SK-N-SH treated with all-trans-retinoic acid at 6 μM for 48 hours (cell line): ENCODE data around the gene NT5C.

ENCODE experiments used
- ARNTL ChIP-seq: fragments of 450-650 bp; formaldehyde crosslinking; IDR thresholded peaks from 2 replicates; pipeline ENCODE4 v1.5.0; 2020; ENCODE audit warnings: low read depth, mild to moderate bottlenecking, moderate library complexity, borderline replicate concordance
- CSRNP3 ChIP-seq: fragments of 250-450 bp; sonication (Bioruptor Pico); IDR thresholded peaks from 2 replicates; pipeline ENCODE4 v1.5.1; 2021; ENCODE audit warnings: mild to moderate bottlenecking, moderate library complexity
- GLIS3 ChIP-seq: fragments of 250-450 bp; sonication (Bioruptor Pico); IDR thresholded peaks from 2 replicates; pipeline ENCODE4 v1.5.0; 2020; ENCODE audit warnings: mild to moderate bottlenecking, moderate library complexity
- ISL1 ChIP-seq: fragments of 250-450 bp; sonication (Bioruptor Pico); IDR thresholded peaks from 2 replicates; pipeline ENCODE4 v2.1.2; 2022; ENCODE audit warnings: mild to moderate bottlenecking, moderate library complexity
- OSR1 ChIP-seq: fragments of 250-450 bp; sonication (Bioruptor Pico); IDR thresholded peaks from 2 replicates; pipeline ENCODE4 v1.8.0; 2022; ENCODE audit warnings: moderate library complexity, mild to moderate bottlenecking, inconsistent platforms
- PATZ1 ChIP-seq: fragments of 250-450 bp; sonication (Bioruptor Pico); IDR thresholded peaks from 2 replicates; pipeline ENCODE4 v1.8.0; 2020; ENCODE audit warnings: mild to moderate bottlenecking, moderate library complexity, borderline replicate concordance
- RARB ChIP-seq: fragments of 250-450 bp; sonication (Bioruptor Pico); IDR thresholded peaks from 2 replicates; pipeline ENCODE4 v1.8.0; 2021; ENCODE audit warnings: mild to moderate bottlenecking, moderate library complexity
- SNAI2 ChIP-seq: fragments of 250-450 bp; sonication (Bioruptor Pico); IDR thresholded peaks from 2 replicates; pipeline ENCODE4 v1.5.0; 2020; ENCODE audit warnings: mild to moderate bottlenecking, moderate library complexity
- ZFP3 ChIP-seq: fragments of 250-450 bp; sonication (Bioruptor Pico); IDR thresholded peaks from 2 replicates; pipeline ENCODE4 v1.5.0; 2020; ENCODE audit warnings: mild to moderate bottlenecking, moderate library complexity
- ZFP30 ChIP-seq: fragments of 450-650 bp; formaldehyde crosslinking; IDR thresholded peaks from 2 replicates; pipeline ENCODE4 v1.5.0; 2022; ENCODE audit warnings: mild to moderate bottlenecking, moderate library complexity

GRCh38 chr17:75093548-75094158 lies 37.9 kb downstream of the NT5C start:
- TF ChIP-seq RARB (no peak), ZFP3 (CRISPR knock-in tag) (no peak), CSRNP3 (no peak), ZFP30 (CRISPR knock-in tag) (no peak), SNAI2 (no peak), GLIS3 (CRISPR knock-in tag) (no peak), ARNTL (CRISPR knock-in tag) (no peak), PATZ1 (CRISPR knock-in tag) (no peak), ISL1 (CRISPR knock-in tag) (no peak), OSR1 (no peak)
